Pons (tissue), 1 donor: ENCODE measurements around the gene RAD1.

Experiments used
- DNase-seq: peaks from one replicate; pipeline ENCODE4 v3.0.0-alpha.2; 2016; ENCODE audit warnings: low spot score

Gene RAD1

GRCh38 chr5:34863946-34864345 is 51.4 kb downstream of the RAD1 start:
- DNase-seq, result no peak

- DNase-seq, result no peak
Measured at GRCh38 chr5:34859253-34859652, 56.1 kb downstream of the RAD1 start.

DNA sequence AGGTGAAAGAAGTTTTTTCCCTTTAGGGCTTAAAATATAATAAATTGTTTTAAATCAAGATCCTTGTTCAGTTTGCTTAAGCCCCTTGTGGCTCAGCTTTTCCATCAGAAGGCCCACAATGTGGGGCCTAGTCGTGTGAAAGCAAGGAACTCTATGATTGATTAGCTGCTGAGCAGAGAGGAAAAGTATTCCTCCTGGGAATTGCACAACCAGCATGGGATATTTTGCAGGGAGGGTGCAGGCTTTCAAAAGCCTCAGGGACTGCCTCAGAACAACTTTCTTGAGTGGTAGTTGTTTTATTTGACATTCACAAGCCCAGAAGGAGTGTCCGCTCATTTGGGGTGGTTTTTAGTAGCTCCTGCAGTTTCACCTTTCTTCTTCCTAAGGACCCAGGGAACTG is 56.5 kb downstream of the RAD1 start:
- DNase-seq, result no peak

GRCh38 chr5:34857894-34858293 is 57.4 kb downstream of the RAD1 start:
- DNase-seq, result no peak

DNA sequence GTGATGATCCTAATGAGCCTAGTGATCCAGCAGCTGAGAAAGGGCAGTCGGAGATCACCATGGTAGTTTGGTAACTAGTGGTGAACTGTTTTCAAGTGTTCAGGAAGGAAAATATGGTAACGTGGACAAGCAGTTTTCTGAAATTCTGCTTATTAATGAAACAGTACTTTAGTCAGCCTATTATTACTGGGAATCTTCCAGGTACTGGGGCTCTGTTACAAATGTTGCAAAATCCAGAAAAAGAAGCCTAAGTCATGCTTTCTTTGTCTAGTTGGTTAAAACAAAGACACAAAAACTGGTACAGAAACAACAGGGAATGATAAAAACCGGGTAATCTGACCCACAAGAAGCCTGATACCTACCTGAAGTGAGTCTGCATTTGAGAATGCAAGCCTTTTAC is 58.1 kb downstream of the RAD1 start:
- no peak for DNase-seq
